ENCODE results near the gene DDI2.

DDI2 gene

GRCh38 chr1:15703562-15703961 lies 86.3 kb downstream of the DDI2 start:
- no peak for DNase-seq (ENCODE audit: low read depth)

GRCh38 chr1:15704526-15705183 lies 87.4 kb downstream of the DDI2 start:
- DNase-seq (ENCODE audit: low read depth) = no peak

DNA sequence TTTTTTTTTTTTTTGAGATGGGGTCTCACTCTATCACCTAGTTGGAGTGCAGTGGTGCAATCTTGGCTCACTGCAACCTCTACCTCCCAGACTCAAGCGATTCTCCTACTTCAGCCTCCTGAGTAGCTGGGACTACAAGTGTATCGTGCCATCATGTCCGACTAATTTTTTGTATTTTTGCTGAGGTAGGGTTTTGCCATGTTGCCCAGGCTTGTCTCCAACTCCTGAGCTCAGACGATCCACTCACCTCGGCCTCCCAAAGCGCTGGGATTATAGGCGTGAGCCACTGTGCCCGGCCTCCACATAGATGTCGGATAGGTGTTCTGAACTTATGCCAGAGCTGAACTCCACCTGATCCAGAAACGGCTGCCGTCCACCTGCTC lies 87.9 kb downstream of the DDI2 start:
- DNase-seq (ENCODE audit: low read depth) = no peak

DNA sequence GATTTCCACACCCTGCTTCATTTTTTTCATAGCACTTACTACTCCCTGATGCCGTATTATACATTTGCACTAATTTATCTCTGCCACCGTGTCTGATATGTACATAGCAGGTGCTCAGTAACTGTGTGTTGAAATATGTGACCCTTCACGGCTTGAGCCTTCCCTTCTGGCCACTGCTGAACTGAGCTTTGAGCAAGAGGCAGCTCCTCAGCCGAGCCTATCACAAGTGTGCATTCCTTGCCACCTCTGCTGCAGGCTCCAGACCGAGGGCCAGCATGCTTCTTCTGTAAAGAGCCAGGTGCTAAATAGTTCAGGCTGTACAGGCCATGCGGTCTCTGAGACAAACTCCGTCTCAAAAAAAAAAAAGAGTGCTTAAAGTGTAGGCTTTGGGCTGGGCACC lies 89.5 kb downstream of the DDI2 start:
- DNase-seq (ENCODE audit: low read depth) = no peak

DNA sequence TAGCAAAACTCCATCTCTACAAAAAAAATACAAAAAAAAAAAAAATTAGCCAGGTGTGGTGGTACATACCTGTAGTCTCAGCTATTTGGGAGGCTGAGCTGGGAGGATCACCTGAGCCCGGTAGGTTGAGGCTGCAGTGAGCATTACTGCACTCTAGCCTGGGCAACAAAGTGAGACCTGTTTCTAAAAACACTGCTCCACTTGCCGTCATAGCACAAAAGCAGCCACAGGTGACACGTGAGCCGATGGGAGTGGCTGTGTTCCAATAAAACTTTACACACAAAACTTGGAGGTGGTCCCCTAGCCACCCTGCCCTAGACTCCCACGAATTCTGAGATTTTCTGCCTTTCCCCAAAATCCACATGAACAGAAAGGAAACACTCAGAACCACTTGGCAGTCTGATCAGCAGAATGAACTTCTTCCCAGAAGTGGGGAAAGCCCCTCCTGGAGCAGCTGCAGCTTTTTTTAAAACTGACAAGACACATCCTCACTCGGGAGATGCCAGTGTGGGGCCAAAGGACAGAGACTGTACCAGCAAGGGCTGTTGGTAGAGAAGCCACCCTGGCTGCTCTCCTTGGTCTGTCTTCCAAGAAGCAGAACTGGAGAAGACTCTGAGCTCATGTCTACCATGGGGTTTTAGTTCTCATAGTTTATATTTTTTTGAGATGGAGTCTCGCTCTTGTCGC lies 90.1 kb downstream of the DDI2 start:
- no peak for DNase-seq (ENCODE audit: low read depth)

GRCh38 chr1:15708486-15709137 lies 91.4 kb downstream of the DDI2 start:
- DNase-seq (ENCODE audit: low read depth) = no peak

- DNase-seq (ENCODE audit: low read depth) = no peak
Observed at GRCh38 chr1:15709226-15709625, 92.0 kb downstream of the DDI2 start.

DNA sequence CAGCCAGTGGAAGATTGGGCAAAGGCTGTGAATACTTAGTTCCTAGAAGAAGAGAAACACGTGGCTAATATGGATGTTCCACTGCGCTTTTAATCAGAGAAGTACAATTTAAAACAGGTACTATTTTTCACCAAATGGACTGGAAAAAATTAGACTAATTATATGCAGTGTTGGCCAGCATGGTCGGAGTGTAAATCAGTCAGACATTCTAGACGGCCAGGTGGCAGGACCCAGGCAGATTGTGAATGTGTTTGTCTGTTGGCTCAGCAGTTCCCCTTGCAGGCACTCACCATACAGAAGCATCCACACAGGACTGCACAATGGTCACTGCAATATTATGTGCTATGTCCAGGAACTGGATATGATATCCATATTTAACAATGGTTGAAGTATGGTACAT lies 94.9 kb downstream of the DDI2 start:
- no peak for DNase-seq (ENCODE audit: low read depth)

GRCh38 chr1:15714406-15715136 lies 97.3 kb downstream of the DDI2 start:
- DNase-seq (ENCODE audit: low read depth) = no peak

DNA sequence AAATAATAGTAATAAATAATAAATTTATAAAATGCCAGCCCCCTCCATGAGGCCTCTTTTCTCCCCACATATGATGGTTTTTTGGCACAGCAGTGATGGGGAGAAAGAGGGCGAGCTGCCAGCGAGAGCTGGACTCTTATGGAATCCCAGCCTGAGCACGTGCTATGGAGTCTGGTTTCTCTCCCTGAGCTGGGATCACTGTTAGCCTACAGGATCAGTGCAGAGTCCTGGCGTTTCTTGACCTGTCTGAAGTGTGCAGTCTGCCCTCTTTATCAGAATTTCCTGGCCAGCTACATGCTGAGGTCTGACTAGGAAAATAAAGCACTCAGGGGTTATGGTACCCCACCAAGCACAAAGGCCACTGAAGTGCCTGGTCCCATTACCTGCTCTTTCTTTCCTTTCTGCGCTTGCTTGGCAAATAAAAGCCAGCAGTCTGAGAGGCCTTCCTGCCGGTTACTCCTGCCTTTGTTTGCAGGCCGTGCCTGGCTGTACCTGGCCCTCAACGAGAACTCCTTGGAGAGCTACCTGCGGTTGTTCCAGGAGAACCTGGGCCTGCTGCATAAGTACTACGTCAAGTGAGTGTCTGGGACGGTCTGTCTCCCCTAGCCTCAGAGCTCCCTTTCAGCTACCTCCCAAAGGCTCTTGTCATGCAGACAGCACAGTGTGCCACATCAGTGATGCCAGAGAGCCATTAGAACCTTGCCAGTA lies 100.3 kb downstream of the DDI2 start:
- DNase-seq (ENCODE audit: low read depth) = no peak

GRCh38 chr1:15718199-15718601 lies 100.9 kb downstream of the DDI2 start:
- no peak for DNase-seq (ENCODE audit: low read depth)

All from stimulated activated CD8-positive, alpha-beta memory T cell treated with anti-CD3 and anti-CD28 coated beads, Interleukin-4, amount 100 ng/mL, for 24 hours (primary cell).